ENCODE data around the gene ABO.
A peak's percentile ranks its signal among the peaks of the same experiment; 100 is the strongest.
"Not testable (repeated sequence)": the region's sequence is repeated elsewhere in the genome, so short reads cannot be mapped to it uniquely, and the experiment has no call there.

ABO gene

DNA sequence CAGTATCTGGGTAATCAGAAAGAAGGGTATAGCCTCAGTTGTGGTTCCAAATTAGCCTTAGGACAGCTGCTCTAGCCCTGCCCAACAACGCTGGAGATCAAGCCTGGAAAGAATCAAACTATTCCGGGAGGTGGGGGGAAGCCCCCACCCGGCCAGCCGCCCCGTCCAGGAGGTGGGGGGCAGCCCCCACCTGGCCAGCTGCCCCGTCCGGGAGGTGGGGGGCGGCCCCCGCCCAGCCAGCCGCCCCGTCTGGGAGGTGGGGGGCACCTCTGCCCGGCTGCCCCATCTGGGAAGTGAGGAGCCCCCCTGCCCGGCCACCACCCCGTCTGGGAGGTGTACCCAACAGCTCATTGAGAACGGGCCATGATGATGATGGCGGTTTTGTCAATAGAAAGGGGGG, 25.0 kb upstream of the ABO start:
- H3K4me3 ChIP-seq, H3K27ac ChIP-seq: not testable (repeated sequence)

DNA sequence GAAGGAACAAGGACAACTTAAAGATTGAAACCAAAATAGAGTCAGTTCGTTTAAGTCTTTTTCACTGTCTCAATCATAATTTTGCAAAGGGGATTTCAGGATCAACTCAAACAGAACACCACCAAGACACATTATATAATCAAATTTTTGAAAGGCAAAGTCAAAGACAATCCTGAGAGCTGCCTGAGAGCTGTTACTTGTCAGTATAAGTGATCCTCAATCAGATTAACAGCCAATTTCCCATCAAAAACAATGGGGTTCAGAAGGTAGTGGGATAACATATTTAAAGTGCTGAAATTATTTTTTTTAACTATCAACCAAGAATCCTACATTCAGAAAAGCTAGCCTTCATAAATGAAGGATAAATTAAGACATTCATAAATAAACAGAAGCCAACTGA, 19.3 kb upstream of the ABO start:
- Histone ChIP-seq H3K4me3 (no peak overlapping the region), H3K27ac (no peak overlapping the region)

- H3K4me3 ChIP-seq = no peak overlapping the region
- H3K27ac ChIP-seq = no peak overlapping the region
These were observed 15.8 kb upstream of the ABO start for GRCh38 chr9:133290751-133291302.

DNA sequence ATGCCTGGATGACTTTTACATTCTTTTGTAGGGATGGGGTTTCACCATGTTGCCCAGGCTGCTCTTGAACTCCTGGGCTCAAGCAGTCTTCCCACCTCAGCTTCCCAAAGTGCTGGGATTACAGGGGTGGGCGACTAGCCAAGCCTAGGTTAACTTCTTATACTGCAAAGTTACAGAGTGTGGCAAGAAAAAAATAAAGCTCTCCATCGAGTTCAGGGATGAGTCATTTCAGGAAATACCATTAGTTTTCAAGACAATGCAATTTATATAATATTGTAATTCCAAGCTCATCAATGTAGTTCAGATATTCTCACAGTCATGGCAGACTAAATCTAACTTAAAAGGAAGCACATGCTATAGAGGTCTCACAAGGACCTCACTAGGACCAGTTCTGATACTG, 11.5 kb upstream of the ABO start:
- Histone ChIP-seq H3K4me3 (no peak overlapping the region), H3K27ac (no peak overlapping the region)

GRCh38 chr9:133285252-133285775, 10.3 kb upstream of the ABO start:
- Histone ChIP-seq H3K27ac (no peak overlapping the region), H3K4me3 (no peak overlapping the region)

DNA sequence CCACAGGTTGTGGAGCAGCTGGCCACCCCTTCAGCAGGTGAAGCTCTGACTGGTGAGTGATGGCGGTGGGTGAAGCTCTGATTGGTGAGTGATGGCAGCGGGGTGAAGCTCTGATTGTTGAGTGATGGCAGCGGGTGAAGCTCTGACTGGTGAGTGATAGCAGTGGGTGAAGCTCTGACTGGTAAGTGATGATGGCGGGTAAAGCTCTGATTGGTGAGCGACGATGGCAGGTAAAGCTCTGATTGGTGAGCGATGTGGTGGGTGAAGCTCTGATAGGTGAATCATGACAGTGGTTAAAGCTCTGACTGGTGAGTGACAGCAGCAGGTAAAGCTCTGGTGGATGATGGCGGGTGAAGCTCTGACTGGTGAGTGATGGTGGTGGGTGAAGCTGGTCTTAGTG, 9.4 kb upstream of the ABO start:
- no peak overlapping the region for H3K27ac ChIP-seq
- H3K4me3 ChIP-seq = no peak overlapping the region

GRCh38 chr9:133283255-133284032, 8.4 kb upstream of the ABO start:
- not testable (repeated sequence) for H3K27ac ChIP-seq, H3K4me3 ChIP-seq

DNA sequence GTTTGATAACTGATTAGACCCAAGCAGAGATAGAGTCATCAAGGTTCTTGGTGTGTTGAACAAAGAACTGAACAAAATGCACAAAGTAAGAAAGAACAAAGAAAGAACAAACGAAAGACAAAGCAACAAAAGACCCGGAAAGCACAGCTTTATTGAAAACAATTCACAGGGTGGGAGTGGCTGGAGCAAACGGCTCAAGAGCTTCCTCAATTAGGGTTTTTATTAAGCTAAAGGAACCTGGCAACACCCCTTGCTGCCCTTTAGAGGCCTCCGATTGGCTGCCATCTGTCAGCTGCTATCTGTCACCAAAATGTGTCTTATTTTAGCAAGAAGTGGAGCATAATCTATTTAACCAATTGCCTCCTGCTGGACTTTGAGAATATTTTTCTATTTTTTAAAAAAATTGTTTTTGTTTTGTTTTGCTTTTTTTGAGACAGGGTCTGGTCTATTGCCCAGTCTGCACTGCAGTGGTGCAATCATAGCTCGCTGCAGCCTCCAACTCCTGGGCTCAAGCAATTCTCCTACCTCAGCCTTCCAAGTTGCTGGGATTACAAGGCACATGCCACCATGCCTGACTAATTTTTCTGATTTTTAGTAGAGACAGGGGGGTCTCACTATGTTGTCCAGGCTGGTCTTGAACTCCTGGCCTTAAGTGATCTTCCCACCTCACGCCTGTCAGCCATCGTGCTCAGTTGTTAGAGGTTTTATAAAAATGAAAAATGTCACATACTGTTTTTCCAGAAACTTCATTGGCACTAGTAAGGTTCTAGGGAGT, 7.7 kb upstream of the ABO start:
- H3K27ac ChIP-seq = no peak overlapping the region
- H3K4me3 ChIP-seq = no peak overlapping the region

- Histone ChIP-seq H3K4me3 (no peak overlapping the region), H3K27ac (no peak overlapping the region)
These were observed 5.4 kb upstream of the ABO start for GRCh38 chr9:133280392-133280791.

GRCh38 chr9:133278161-133279114, 3.4 kb upstream of the ABO start:
- H3K27ac ChIP-seq = no peak overlapping the region
- no peak overlapping the region for H3K4me3 ChIP-seq

- H3K27ac ChIP-seq = no peak overlapping the region
- no peak overlapping the region for H3K4me3 ChIP-seq
These were observed 2.5 kb upstream of the ABO start for GRCh38 chr9:133277467-133277866.

DNA sequence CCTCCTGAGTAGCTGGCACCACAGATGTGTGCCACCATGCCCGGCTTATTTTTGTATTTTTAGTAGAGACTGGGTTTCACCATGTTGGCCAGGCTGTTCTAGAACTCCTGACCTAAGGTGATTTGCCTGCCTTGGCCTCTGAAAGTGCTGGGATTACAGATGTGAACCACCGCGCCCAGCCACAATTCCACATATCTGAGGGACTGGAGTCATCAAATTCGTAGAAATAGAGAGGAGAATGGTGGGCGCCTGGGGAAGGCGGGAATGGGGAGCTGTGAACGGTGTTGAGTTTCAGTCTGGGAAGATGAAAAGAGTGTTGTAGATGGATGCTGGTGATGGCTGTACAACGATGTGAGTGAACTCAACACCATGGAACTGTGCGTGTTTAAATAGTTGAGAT, 1.9 kb upstream of the ABO start:
- H3K4me3 ChIP-seq = no peak overlapping the region
- no peak overlapping the region for H3K27ac ChIP-seq

DNA sequence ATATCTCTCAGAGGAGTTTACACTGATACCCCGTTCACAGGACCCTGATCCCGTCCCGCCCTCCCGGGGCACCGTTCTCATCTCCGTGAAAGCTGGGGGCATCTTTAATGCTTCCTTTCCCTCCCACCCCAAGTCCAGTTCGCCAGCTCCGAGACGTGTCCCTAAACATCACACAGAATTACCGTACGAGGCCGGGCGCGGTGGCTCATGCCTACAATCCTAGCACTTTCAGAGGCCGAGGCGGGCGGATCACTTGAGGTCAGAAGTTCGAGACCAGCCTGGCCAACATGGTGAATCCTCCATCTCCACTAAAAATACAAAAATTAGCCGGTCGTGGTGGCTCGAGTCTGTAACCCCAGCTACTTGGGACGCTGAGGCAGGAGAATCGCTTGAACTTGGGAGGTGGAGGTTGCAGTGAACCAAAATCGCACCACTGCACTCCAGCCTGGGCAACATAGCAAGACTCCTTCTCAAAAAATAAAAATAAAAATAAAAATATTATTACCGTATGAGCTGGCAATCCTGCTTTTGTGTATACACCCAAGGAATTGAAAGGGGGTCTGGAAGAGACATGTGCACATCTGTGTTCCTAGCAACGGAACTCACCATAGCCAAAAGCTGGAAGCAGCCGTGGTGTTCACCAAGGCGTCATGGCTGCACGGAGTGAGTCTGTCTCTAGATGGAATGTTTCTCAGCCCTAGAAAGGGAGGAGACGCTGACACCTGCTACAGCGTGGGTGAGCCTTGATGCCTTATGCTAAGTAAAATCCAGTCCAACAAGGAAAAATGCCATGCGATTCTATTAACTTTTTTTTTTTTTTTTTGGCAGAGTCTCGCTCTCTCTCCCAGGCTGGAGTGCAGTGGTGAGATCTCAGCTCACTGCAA, 1.2 kb upstream of the ABO start:
- peak overlapping the region in 2 of 21 experiments; percentile 61 to 76 for H3K27ac ChIP-seq
- H3K4me3 ChIP-seq = peak overlapping the region in 5 of 7 experiments; percentile 22 to 46 (median 27)

GRCh38 chr9:133274236-133275104, 531 bp downstream of the ABO start:
- H3K4me3 ChIP-seq = peak overlapping the region; percentile 22 to 46 (median 26)
- peak overlapping the region in 11 of 21 experiments; percentile 4 to 80 (median 63) for H3K27ac ChIP-seq

DNA sequence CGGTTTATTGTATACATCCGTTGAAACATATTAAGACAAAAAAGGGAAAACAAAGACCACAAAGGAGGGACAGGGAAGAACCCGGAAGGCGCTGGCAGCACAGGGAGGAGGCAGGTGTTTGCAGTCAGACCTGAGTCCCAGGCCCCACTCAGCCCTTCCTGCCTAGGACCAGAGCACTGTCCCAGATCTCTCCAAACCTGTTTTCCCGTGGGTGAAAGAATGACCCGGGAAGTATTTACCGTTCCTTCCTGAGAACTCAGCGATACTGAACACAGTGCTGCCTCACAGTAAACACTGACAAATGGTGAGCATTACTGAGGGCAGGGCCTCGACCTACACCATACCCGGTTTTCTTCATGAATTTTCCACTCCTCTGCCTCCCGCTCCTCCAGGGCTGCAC, 1.2 kb downstream of the ABO start:
- Histone ChIP-seq H3K27ac (no peak overlapping the region), H3K4me3 (no peak overlapping the region)

DNA sequence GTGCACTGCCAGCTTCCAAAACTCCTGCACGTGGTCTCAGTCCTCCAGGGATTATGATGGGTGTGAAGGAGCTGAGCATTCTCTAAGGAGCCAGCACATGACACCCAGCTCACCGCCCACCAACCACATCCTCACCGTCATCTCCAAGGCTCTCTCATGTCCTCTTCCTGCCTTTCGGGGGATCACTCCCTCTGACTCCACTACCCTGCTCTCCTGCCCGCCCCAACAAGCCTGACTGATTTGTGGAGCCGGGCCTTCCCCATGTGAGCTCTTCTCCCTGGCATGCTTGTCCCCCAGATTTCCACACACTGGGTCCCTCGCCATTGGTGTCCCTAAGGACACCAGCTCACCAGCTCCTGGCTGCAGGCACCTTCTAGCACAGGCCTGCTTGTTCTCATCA, 1.9 kb downstream of the ABO start:
- no peak overlapping the region for H3K4me3 ChIP-seq
- no peak overlapping the region for H3K27ac ChIP-seq

DNA sequence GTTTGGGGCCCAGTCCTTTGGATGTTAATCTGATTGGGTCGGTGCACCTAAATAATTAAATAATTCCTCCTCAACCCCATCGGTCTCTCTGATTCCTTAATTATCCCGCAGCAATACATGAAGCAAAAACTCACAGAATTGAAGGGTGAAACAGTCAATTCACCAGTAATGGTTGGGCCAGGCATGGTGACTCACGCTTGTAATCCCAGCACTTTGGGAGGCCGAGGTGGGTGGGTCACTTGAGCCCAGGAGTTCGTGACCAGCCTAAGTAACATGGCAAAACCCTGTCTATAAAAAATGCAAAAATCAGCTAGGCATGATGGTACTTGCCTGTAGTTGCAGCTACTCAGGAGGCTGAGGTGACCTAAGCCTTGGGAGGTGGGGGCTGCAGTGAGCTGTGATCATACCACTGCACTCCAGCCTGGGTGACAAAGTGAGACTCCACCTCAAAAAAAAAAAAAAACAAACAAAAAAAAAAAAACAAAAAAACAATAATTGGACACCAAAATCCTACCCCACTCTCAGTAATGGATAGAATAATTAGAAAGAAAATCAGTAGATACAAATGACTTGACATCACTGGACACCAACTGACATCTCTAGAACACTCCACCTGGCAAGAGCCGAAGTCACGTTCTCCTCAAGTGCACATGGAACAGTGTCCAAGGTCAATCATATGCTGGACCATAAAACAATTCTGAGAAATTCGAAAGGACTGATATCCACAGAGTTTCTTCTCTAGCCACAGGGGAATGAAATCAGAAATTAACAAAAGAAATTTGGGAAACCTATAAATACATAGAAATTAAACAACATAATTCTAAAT, 5.3 kb downstream of the ABO start:
- Histone ChIP-seq H3K4me3 (no peak overlapping the region), H3K27ac (no peak overlapping the region)
